K562 (cell line): ENCODE measurements around the gene STK25. TPM values are rescaled to one million over a fixed set of nuclear protein-coding genes. Genes with fewer than 3 reads are reported as not detected.

ENCODE experiments used
- CREM ChIP-seq: IDR thresholded peaks from 2 replicates; pipeline ENCODE4 v1.6.1; 2014; ENCODE audit warnings: antibody characterized with exemption, low read depth
- EP400 ChIP-seq: fragments of 450-650 bp; IDR thresholded peaks from 2 replicates; pipeline ENCODE4 v1.6.1; 2017; ENCODE audit warnings: antibody characterized with exemption, mild to moderate bottlenecking, moderate library complexity
- FOXJ3 ChIP-seq: sonication (generic); formaldehyde crosslinking; IDR thresholded peaks from 2 replicates; pipeline ENCODE4 v1.4.0; 2020; ENCODE audit warnings: mild to moderate bottlenecking, missing genetic modification reagents
- GABPA ChIP-seq: fragments of 200-800 bp; sonication (Bioruptor generic); conservative IDR thresholded peaks from 2 replicates; pipeline ENCODE4 v1.6.1; 2016; ENCODE audit warnings: low read depth, missing genetic modification characterization, missing compliant biosample characterization
- KLF13 ChIP-seq: fragments of 450-650 bp; IDR thresholded peaks from 2 replicates; pipeline ENCODE4 v1.6.1; 2016; ENCODE audit warnings: missing genetic modification characterization, low read depth, mild to moderate bottlenecking, missing compliant biosample characterization, moderate library complexity, borderline replicate concordance
- POLR2B ChIP-seq: fragments of 450-650 bp; IDR thresholded peaks from 2 replicates; pipeline ENCODE4 v1.6.1; 2018; ENCODE audit warnings: low read depth; ENCODE audit not compliant: partially characterized antibody
- PURB ChIP-seq: sonication (generic); formaldehyde crosslinking; IDR thresholded peaks from 2 replicates; pipeline ENCODE4 v1.9.0; 2021; ENCODE audit warnings: low read depth, mild to moderate bottlenecking, missing genetic modification reagents
- RBM34 ChIP-seq: fragments of 200-400 bp; formaldehyde crosslinking; IDR thresholded peaks from 2 replicates; pipeline ENCODE4 v1.6.1; 2018; ENCODE audit warnings: low read length, borderline replicate concordance; ENCODE audit not compliant: insufficient read depth
- TCF7L2 ChIP-seq: fragments of 150-350 bp; IDR thresholded peaks from 2 replicates; pipeline ENCODE4 v1.6.1; 2016; ENCODE audit warnings: low read depth, mild to moderate bottlenecking, low read length, moderate library complexity
- THRAP3 ChIP-seq: fragments of 450-650 bp; IDR thresholded peaks from 2 replicates; pipeline ENCODE4 v1.6.1; 2016; ENCODE audit warnings: mild to moderate bottlenecking, inconsistent platforms, borderline replicate concordance
- VEZF1 ChIP-seq: fragments of 200-800 bp; sonication (Bioruptor generic); IDR thresholded peaks from 2 replicates; pipeline ENCODE4 v1.6.1; 2017; ENCODE audit warnings: missing genetic modification characterization, missing compliant biosample characterization
- ZNF175 ChIP-seq: fragments of 200-800 bp; sonication (Bioruptor generic); IDR thresholded peaks from 2 replicates; pipeline ENCODE4 v1.6.1; 2016; ENCODE audit warnings: low read depth, mild to moderate bottlenecking, missing genetic modification characterization, missing compliant biosample characterization
- ZNF239 ChIP-seq: fragments of 250-450 bp; sonication (Bioruptor Pico); IDR thresholded peaks from 2 replicates; pipeline ENCODE4 v1.4.0; 2020; ENCODE audit warnings: mild to moderate bottlenecking
- ZNF263 ChIP-seq: sonication (generic); formaldehyde crosslinking; IDR thresholded peaks from 2 replicates; pipeline ENCODE4 v1.8.0; 2022; ENCODE audit warnings: mild to moderate bottlenecking, missing genetic modification reagents, borderline replicate concordance
- ZNF316 ChIP-seq: fragments of 450-650 bp; IDR thresholded peaks from 2 replicates; pipeline ENCODE4 v1.6.1; 2016
- ZNF551 ChIP-seq: fragments of 250-450 bp; sonication (Bioruptor Pico); IDR thresholded peaks from 2 replicates; pipeline ENCODE4 v1.5.0; 2021; ENCODE audit warnings: mild to moderate bottlenecking, moderate library complexity
- polyA plus RNA-seq, 8 experiments: library from polyadenylated mRNA; depleted of rRNA in 4 of 8; stranded (reverse) in 5 of 8; unstranded in 3 of 8; fragments of >200 nt; fragmentation: Nextera tagmentation in 2 of 8; fragmentation: Illumina TruSeq in 1 of 8; extraction: Ambion mirVana in 2 of 8; extraction: Trizol in 1 of 8; gene quantifications; 2 replicates each; pipeline versions ENCODE4 v1.2.1 to v1.2.3, GENCODE V29; 2011 to 2014; ENCODE audit warnings: inconsistent platforms in 1 of 8, missing spikeins in 1 of 8
- total RNA-seq, 7 experiments: library from RNA; depleted of rRNA in 6 of 7; stranded (reverse); fragments of >200 nt in 6 of 7; fragmentation: Illumina TruSeq in 2 of 7; extraction: Trizol in 2 of 7; gene quantifications; 2 replicates each; pipeline versions ENCODE4 v1.2.1 to v1.2.3, GENCODE V29; 2011 to 2021; ENCODE audit warnings: low replicate concordance in 1 of 7
- TF ChIP-seq, protein P1 (sequence below): sonication (generic); formaldehyde crosslinking; IDR thresholded peaks from 2 replicates; pipeline ENCODE4 v1.8.0; 2022; ENCODE audit warnings: missing genetic modification reagents, mild to moderate bottlenecking, borderline replicate concordance
- TF ChIP-seq, protein P2 (sequence below): IDR thresholded peaks from 2 replicates; pipeline ENCODE4 v1.6.1; 2014; ENCODE audit warnings: antibody characterized with exemption
- TF ChIP-seq, protein P3 (sequence below): conservative IDR thresholded peaks from 2 replicates; pipeline ENCODE4 v1.6.1; 2011; ENCODE audit warnings: low read depth, mild to moderate bottlenecking, low read length; ENCODE audit not compliant: control insufficient read depth
- TF ChIP-seq, protein P4 (sequence below), 2 experiments: fragments of 200-800 bp in 1 of 2; sonication (Bioruptor generic) in 1 of 2; sonication (generic) in 1 of 2; formaldehyde crosslinking in 1 of 2; IDR thresholded peaks in 1 of 2; conservative IDR thresholded peaks in 1 of 2; 2 replicates each; pipeline versions ENCODE4 v1.5.0 to v1.6.1; 2016 to 2020; ENCODE audit warnings: missing compliant biosample characterization in 1 of 2, missing genetic modification characterization in 1 of 2, missing genetic modification reagents in 1 of 2

STK25 gene
- total and polyA plus RNA-seq, 9 of the 15 experiments (the other 6 are each of a cell fraction or from before 2014, with no cell fraction given) = 5.4 to 177 (median 116) TPM

DNA sequence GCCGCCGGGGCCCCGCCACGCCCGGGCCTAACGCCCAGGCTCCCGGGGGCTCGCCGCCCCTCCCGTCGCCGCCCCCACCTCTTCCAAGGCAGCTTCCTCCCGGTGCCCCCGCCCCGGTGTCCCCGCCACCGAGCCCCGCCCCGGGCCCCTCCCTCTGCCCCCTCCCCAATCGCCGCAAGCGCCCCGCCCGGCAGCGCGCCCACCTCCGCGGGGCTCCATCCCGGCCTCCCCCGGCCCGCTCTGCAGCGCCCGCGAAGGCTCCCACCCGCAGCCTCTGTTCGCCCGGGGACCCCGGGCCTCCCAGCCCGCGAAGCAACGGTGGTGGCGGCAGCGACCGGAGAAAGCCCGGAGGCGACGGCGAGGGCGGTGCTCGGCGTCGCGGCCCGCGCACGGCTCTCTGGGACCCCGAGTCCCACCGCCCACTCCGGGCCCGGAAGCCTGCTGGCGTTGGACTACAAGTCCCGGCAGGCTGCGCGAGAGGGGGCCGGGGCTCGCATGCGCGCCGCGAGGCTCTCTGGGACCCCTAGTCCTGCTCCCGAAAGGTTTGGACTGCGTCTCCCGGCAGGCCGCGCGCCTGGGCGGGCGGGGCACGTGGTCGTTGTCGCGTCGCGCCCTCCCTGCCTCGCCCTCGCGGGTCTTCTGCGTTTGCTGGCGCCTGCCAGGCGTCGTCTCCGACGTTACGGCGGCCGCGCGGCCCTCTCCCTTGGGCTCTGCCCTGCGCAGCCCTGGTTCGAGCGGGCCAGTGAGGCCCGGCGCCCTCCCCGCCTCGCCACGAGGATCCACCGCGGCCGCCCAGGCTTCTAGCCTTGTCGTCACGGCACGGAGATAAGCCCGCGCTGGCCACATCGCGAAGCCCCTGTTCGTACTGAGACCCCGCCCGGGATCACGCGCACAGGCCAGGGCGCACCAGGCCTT lies at the start of gene STK25 (continued):
- TF ChIP-seq GABPA (tag) (peak; percentile 73), ZNF239 (CRISPR knock-in tag) (peak; percentile 22; the same call in 1 of the 2 replicates), ZNF551 (CRISPR knock-in tag) (no peak), FOXJ3 (CRISPR knock-in tag) (no peak), EP400 (peak; percentile 78; the same call in 1 of the 2 replicates), VEZF1 (CRISPR knock-in tag) (peak; percentile 94), TCF7L2 (no peak), PURB (CRISPR knock-in tag) (no peak), ZNF263 (CRISPR knock-in tag) (peak; percentile 67; the same call in 1 of the 2 replicates), CREM (peak; percentile 85; the same call in 1 of the 2 replicates), KLF13 (tag) (no peak; the same call in 1 of the 2 replicates), ZNF316 (no peak), ZNF175 (CRISPR knock-in tag) (peak; percentile 60; the same call in 1 of the 2 replicates), POLR2B (no peak), RBM34 (0 out of 2 replicates have a peak, but pooled peaks have one; percentile 79), THRAP3 (no peak)
- TF ChIP-seq, protein P1, sequence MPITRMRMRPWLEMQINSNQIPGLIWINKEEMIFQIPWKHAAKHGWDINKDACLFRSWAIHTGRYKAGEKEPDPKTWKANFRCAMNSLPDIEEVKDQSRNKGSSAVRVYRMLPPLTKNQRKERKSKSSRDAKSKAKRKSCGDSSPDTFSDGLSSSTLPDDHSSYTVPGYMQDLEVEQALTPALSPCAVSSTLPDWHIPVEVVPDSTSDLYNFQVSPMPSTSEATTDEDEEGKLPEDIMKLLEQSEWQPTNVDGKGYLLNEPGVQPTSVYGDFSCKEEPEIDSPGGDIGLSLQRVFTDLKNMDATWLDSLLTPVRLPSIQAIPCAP (CRISPR knock-in tag) = peak; percentile 50; the same call in 1 of the 2 replicates
- TF ChIP-seq, protein P2, sequence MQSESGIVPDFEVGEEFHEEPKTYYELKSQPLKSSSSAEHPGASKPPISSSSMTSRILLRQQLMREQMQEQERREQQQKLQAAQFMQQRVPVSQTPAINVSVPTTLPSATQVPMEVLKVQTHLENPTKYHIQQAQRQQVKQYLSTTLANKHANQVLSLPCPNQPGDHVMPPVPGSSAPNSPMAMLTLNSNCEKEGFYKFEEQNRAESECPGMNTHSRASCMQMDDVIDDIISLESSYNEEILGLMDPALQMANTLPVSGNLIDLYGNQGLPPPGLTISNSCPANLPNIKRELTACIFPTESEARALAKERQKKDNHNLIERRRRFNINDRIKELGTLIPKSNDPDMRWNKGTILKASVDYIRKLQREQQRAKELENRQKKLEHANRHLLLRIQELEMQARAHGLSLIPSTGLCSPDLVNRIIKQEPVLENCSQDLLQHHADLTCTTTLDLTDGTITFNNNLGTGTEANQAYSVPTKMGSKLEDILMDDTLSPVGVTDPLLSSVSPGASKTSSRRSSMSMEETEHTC = no peak
- TF ChIP-seq, protein P3, sequence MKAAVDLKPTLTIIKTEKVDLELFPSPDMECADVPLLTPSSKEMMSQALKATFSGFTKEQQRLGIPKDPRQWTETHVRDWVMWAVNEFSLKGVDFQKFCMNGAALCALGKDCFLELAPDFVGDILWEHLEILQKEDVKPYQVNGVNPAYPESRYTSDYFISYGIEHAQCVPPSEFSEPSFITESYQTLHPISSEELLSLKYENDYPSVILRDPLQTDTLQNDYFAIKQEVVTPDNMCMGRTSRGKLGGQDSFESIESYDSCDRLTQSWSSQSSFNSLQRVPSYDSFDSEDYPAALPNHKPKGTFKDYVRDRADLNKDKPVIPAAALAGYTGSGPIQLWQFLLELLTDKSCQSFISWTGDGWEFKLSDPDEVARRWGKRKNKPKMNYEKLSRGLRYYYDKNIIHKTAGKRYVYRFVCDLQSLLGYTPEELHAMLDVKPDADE = peak; percentile 95
- TF ChIP-seq, protein P4, sequence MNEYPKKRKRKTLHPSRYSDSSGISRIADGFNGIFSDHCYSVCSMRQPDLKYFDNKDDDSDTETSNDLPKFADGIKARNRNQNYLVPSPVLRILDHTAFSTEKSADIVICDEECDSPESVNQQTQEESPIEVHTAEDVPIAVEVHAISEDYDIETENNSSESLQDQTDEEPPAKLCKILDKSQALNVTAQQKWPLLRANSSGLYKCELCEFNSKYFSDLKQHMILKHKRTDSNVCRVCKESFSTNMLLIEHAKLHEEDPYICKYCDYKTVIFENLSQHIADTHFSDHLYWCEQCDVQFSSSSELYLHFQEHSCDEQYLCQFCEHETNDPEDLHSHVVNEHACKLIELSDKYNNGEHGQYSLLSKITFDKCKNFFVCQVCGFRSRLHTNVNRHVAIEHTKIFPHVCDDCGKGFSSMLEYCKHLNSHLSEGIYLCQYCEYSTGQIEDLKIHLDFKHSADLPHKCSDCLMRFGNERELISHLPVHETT (CRISPR knock-in tag; conservative IDR thresholded peaks at IDR 0.05 in 1 of 2, IDR thresholded peaks at IDR 0.05 in 1 of 2) = peak in 1 of 2 experiments; percentile 97; a peak in 2 of 4 replicates
